Keratinocyte (primary cell): ENCODE measurements around the gene PLAC1. TPM values are rescaled to one million over a fixed set of nuclear protein-coding genes. Genes with fewer than 3 reads are reported as not detected.

Source experiments
- DNase-seq: peaks from one replicate; pipeline ENCODE4 v3.0.0-alpha.2; 2011; ENCODE audit warnings: low read depth, missing footprints, low spot score
- FAIRE-seq: peaks from 2 replicates; lab custom pipeline; 2011; peaks lifted over from hg19 to GRCh38; lab: Jason Lieb, UNC
- H2AFZ ChIP-seq: 2 replicates; pipeline ENCODE4 v1.6.0; 2012; ENCODE audit warnings: low read length, control low read depth, inconsistent platforms; ENCODE audit not compliant: control insufficient read depth
- H3K27ac ChIP-seq: 2 replicates; pipeline ENCODE4 v1.5.1; 2011; ENCODE audit warnings: low read length; ENCODE audit not compliant: control insufficient read depth, insufficient read depth
- H3K27me3 ChIP-seq: 3 replicates; pipeline ENCODE4 v1.6.0; 2011; ENCODE audit warnings: low read length; ENCODE audit not compliant: control insufficient read depth, insufficient read depth; ENCODE audit errors: extremely low read depth
- H3K36me3 ChIP-seq, 2 experiments: 2 replicates in 1 of 2; 3 replicates in 1 of 2; pipeline ENCODE4 v1.5.1; 2011; ENCODE audit warnings: low read length in 2 of 2, mild to moderate bottlenecking in 1 of 2; ENCODE audit not compliant: control insufficient read depth in 2 of 2, insufficient read depth in 2 of 2; ENCODE audit errors: extremely low read depth in 1 of 2
- H3K4me1 ChIP-seq: 3 replicates; pipeline ENCODE4 v1.5.1; 2011; ENCODE audit warnings: low read length; ENCODE audit not compliant: control insufficient read depth, insufficient read depth; ENCODE audit errors: extremely low read depth
- H3K4me2 ChIP-seq: 3 replicates; pipeline ENCODE4 v1.6.0; 2011; ENCODE audit warnings: low read depth, low read length; ENCODE audit not compliant: control insufficient read depth, insufficient read depth; ENCODE audit errors: extremely low read depth
- H3K4me3 ChIP-seq, 3 experiments: fragments of 200-600 bp in 1 of 3; sonication (generic) in 1 of 3; 2 replicates in 2 of 3; 3 replicates in 1 of 3; pipeline ENCODE4 v1.5.1; 2011 to 2016; ENCODE audit warnings: low read length in 3 of 3, mild to moderate bottlenecking in 3 of 3, control low read depth in 2 of 3, inconsistent platforms in 1 of 3, low read depth in 1 of 3, mixed read lengths in 1 of 3, mixed run types in 1 of 3, moderate library complexity in 1 of 3; ENCODE audit not compliant: control insufficient read depth in 2 of 3, insufficient read depth in 2 of 3; ENCODE audit errors: extremely low read depth in 1 of 3
- H3K79me2 ChIP-seq: 2 replicates; pipeline ENCODE4 v1.6.0; 2012; ENCODE audit warnings: low read length; ENCODE audit not compliant: control insufficient read depth, insufficient read depth
- H3K9ac ChIP-seq: 3 replicates; pipeline ENCODE4 v1.6.0; 2011; ENCODE audit warnings: low read length; ENCODE audit not compliant: control insufficient read depth, insufficient read depth; ENCODE audit errors: extremely low read depth
- H3K9me1 ChIP-seq: 3 replicates; pipeline ENCODE4 v1.6.0; 2011; ENCODE audit warnings: low read length; ENCODE audit not compliant: control insufficient read depth, insufficient read depth; ENCODE audit errors: extremely low read depth
- H3K9me3 ChIP-seq: 2 replicates; pipeline ENCODE4 v1.5.1; 2012; ENCODE audit warnings: low read depth, low read length; ENCODE audit not compliant: control insufficient read depth
- H4K20me1 ChIP-seq: 3 replicates; pipeline ENCODE4 v1.6.0; 2011; ENCODE audit warnings: low read length; ENCODE audit not compliant: control insufficient read depth, insufficient read depth; ENCODE audit errors: extremely low read depth
- EZH2 ChIP-seq: IDR thresholded peaks from one replicate; pipeline ENCODE4 v1.6.1; 2012; ENCODE audit warnings: inconsistent platforms, mild to moderate bottlenecking, low read length, moderate library complexity
- dilution Hi-C: fragments of 300-500 bp; cut with MboI; formaldehyde crosslinking; loops from one replicate; pipeline ENCODE4 v1.7.0; 2020; ENCODE audit warnings: low sequenced_read_pairs; ENCODE audit not compliant: extremely low pct_ligation_motif_present
- polyA plus RNA-seq, 5 experiments: library from polyadenylated mRNA; depleted of rRNA in 3 of 5; stranded (reverse) in 3 of 5; stranded (forward) in 1 of 5; unstranded in 1 of 5; fragments of >200 nt; gene quantifications; 1 replicate in 1 of 5; 2 replicates in 3 of 5; 3 replicates in 1 of 5; pipeline versions ENCODE4 v1.2.1 to v1.2.3, GENCODE V29; 2011 to 2012; ENCODE audit warnings: missing spikeins in 2 of 5, low read depth in 1 of 5, low replicate concordance in 1 of 5
- TF ChIP-seq, protein P1 (sequence below), 3 experiments: IDR thresholded peaks in 1 of 3; conservative IDR thresholded peaks in 1 of 3; optimal IDR thresholded peaks in 1 of 3; 2 replicates in 2 of 3; 3 replicates in 1 of 3; pipeline versions ENCODE3 to v1.5.1; 2011; ENCODE audit warnings: low read length in 3 of 3, mild to moderate bottlenecking in 3 of 3, moderate library complexity in 2 of 3, control low read depth in 1 of 3, inconsistent platforms in 1 of 3; ENCODE audit not compliant: insufficient read depth in 2 of 3; ENCODE audit errors: extremely low read depth in 1 of 3

The PLAC1 gene
- polyA plus RNA-seq, 1 donor (not counting 4 experiments of a cell fraction or from before 2014, with no cell fraction given): 8.5 TPM

DNA sequence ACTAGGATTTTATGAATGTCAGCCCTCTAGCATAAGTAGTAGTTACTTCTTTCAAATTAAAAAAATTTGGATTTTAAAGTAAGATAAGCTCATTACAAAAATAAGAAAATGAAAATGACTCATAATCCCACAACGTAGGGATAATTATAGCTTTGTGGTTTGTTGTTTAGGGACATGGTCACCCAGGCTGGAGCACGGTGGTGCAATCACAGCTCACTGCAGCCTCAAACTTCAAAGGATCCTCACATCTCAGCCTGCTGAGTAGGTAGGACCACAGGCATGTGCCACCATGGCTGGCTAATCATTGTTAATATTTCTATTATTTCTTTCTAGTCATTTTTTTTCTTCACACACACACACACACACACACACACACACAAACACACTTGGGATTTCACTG lies 57.6 kb downstream of the PLAC1 start:
- no peak overlapping the region for H3K9ac ChIP-seq
- dilution Hi-C loops: no loop called here
- DNase-seq (no peak), FAIRE-seq (no peak)
- no peak overlapping the region for H3K27ac ChIP-seq
- no peak overlapping the region for H3K4me3 ChIP-seq
- no peaks in the 10 kb centered on the region for H3K36me3 ChIP-seq
- H3K79me2 ChIP-seq: no peaks in the 10 kb centered on the region
- H4K20me1 ChIP-seq: no peaks in the 10 kb centered on the region
- H2AFZ ChIP-seq: no peak overlapping the region
- no peaks in the 10 kb centered on the region for H3K9me1 ChIP-seq
- H3K4me2 ChIP-seq: no peak overlapping the region
- H3K27me3 ChIP-seq: no peaks in the 10 kb centered on the region
- no peak for TF ChIP-seq EZH2
- TF ChIP-seq, protein P1, sequence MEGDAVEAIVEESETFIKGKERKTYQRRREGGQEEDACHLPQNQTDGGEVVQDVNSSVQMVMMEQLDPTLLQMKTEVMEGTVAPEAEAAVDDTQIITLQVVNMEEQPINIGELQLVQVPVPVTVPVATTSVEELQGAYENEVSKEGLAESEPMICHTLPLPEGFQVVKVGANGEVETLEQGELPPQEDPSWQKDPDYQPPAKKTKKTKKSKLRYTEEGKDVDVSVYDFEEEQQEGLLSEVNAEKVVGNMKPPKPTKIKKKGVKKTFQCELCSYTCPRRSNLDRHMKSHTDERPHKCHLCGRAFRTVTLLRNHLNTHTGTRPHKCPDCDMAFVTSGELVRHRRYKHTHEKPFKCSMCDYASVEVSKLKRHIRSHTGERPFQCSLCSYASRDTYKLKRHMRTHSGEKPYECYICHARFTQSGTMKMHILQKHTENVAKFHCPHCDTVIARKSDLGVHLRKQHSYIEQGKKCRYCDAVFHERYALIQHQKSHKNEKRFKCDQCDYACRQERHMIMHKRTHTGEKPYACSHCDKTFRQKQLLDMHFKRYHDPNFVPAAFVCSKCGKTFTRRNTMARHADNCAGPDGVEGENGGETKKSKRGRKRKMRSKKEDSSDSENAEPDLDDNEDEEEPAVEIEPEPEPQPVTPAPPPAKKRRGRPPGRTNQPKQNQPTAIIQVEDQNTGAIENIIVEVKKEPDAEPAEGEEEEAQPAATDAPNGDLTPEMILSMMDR (optimal IDR thresholded peaks at IDR 0.05 in 1 of 3, IDR thresholded peaks at IDR 0.05 in 1 of 3, conservative IDR thresholded peaks at IDR 0.05 in 1 of 3; ENCODE audit: extremely low read depth in 1 of 3, insufficient read depth in 2 of 3, low read length in 3 of 3): no peak
- no peaks in the 10 kb centered on the region for H3K9me3 ChIP-seq
- H3K4me1 ChIP-seq: peaks cover 19% of the 10 kb centered on the region

DNA sequence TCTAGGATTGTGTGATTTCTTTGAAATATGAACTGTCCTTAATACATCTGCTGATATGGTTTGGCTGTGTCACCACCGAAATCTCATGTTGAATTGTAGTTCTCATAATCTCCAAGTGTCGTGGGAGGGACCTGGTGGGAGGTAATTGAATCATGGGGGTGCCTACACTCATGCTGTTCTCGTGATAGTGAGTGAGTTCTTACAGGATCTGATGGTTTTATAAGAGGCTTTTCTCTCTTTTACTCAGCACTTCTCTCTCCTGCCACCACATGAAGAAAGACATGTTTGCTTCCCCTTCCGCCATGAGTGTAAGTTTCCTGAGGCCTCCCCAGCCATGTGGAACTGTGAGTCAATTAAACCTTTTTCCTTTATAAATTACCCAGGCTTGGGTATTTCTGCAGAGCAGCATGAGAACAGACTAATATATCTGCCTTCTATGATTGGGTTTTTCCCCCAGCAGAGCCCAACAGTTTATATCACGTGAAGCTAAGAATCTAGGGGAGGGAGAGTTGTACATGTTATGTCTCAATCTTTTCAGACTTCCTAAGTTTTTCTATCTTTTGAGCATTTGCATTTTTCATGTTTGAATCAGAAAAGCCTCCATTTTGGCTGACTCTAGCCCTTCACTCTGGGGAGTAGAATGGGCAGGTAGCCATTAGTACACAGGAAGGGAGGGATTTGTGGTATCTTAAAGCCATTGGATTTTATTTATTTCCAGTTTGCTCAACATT lies 58.9 kb downstream of the PLAC1 start:
- dilution Hi-C loops: no loop called here

More for the DNA sequence above, 58.9 kb downstream of the PLAC1 start:
- no peak overlapping the region for H3K4me2 ChIP-seq
- no peak overlapping the region for H2AFZ ChIP-seq
- H3K9me1 ChIP-seq: no peaks in the 10 kb centered on the region
- no peaks in the 10 kb centered on the region for H3K36me3 ChIP-seq
- no peak overlapping the region for H3K9ac ChIP-seq
- FAIRE-seq: no peak
- H4K20me1 ChIP-seq: no peaks in the 10 kb centered on the region
- H3K9me3 ChIP-seq: no peaks in the 10 kb centered on the region
- peaks cover 9% of the 10 kb centered on the region for H3K4me1 ChIP-seq
- H3K27ac ChIP-seq: no peak overlapping the region
- no peak overlapping the region for H3K4me3 ChIP-seq
- DNase-seq: no peak
- TF ChIP-seq, protein P1 (optimal IDR thresholded peaks at IDR 0.05 in 1 of 3, IDR thresholded peaks at IDR 0.05 in 1 of 3, conservative IDR thresholded peaks at IDR 0.05 in 1 of 3; ENCODE audit: extremely low read depth in 1 of 3, insufficient read depth in 2 of 3, low read length in 3 of 3): no peak
- TF ChIP-seq EZH2: no peak
- no peaks in the 10 kb centered on the region for H3K79me2 ChIP-seq
- no peaks in the 10 kb centered on the region for H3K27me3 ChIP-seq
